ENCODE measurements around the gene CDK9.

The CDK9 gene

DNA sequence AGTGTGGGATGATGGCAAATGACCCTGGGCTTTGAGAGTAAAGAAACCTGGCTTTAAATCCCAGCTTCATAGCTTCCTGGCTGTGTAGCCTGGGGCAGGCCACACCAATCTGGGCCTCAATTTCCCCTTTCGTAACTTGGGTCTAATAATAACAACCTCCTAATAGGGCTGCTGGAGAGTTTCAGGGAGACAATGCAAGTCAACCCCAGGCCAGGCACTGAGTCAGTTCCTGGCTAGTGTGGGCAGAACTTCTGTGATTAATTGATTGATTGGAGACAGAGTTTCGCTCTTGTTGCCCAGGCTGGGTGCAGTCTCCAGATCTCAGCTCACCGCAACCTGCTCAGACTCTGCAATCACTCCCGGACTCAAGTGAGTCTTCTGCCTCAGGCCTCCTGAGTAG is 4.0 kb upstream of the CDK9 start:
- H3K4me3 ChIP-seq (replicated peaks; ENCODE audit: insufficient read depth, low read length): no peak overlapping the region
- no peak for DNase-seq (ENCODE audit: low read depth in 1 of 2, low spot score in 1 of 2)
- TF ChIP-seq GABPA (IDR thresholded peaks at IDR 0.05; ENCODE audit: low read depth): no peak
- TF ChIP-seq, protein P1, sequence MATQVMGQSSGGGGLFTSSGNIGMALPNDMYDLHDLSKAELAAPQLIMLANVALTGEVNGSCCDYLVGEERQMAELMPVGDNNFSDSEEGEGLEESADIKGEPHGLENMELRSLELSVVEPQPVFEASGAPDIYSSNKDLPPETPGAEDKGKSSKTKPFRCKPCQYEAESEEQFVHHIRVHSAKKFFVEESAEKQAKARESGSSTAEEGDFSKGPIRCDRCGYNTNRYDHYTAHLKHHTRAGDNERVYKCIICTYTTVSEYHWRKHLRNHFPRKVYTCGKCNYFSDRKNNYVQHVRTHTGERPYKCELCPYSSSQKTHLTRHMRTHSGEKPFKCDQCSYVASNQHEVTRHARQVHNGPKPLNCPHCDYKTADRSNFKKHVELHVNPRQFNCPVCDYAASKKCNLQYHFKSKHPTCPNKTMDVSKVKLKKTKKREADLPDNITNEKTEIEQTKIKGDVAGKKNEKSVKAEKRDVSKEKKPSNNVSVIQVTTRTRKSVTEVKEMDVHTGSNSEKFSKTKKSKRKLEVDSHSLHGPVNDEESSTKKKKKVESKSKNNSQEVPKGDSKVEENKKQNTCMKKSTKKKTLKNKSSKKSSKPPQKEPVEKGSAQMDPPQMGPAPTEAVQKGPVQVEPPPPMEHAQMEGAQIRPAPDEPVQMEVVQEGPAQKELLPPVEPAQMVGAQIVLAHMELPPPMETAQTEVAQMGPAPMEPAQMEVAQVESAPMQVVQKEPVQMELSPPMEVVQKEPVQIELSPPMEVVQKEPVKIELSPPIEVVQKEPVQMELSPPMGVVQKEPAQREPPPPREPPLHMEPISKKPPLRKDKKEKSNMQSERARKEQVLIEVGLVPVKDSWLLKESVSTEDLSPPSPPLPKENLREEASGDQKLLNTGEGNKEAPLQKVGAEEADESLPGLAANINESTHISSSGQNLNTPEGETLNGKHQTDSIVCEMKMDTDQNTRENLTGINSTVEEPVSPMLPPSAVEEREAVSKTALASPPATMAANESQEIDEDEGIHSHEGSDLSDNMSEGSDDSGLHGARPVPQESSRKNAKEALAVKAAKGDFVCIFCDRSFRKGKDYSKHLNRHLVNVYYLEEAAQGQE (IDR thresholded peaks at IDR 0.05; ENCODE audit: insufficient replicate concordance, low read depth): no peak
- TF ChIP-seq POLR2AphosphoS5 (IDR thresholded peaks at IDR 0.05; ENCODE audit: low read depth): no peak
- TF ChIP-seq, protein P2, sequence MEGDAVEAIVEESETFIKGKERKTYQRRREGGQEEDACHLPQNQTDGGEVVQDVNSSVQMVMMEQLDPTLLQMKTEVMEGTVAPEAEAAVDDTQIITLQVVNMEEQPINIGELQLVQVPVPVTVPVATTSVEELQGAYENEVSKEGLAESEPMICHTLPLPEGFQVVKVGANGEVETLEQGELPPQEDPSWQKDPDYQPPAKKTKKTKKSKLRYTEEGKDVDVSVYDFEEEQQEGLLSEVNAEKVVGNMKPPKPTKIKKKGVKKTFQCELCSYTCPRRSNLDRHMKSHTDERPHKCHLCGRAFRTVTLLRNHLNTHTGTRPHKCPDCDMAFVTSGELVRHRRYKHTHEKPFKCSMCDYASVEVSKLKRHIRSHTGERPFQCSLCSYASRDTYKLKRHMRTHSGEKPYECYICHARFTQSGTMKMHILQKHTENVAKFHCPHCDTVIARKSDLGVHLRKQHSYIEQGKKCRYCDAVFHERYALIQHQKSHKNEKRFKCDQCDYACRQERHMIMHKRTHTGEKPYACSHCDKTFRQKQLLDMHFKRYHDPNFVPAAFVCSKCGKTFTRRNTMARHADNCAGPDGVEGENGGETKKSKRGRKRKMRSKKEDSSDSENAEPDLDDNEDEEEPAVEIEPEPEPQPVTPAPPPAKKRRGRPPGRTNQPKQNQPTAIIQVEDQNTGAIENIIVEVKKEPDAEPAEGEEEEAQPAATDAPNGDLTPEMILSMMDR (IDR thresholded peaks at IDR 0.05; ENCODE audit: insufficient read depth, low read length): no peak
- TF ChIP-seq SPI1 (IDR thresholded peaks at IDR 0.05; ENCODE audit: borderline replicate concordance, low read depth): no peak
- H3K27ac ChIP-seq (replicated peaks): peak overlapping the region; percentile 96
- H3K27me3 ChIP-seq (ENCODE audit: insufficient read depth, poor library complexity, severe bottlenecking): no peaks in the 10 kb centered on the region

DNA sequence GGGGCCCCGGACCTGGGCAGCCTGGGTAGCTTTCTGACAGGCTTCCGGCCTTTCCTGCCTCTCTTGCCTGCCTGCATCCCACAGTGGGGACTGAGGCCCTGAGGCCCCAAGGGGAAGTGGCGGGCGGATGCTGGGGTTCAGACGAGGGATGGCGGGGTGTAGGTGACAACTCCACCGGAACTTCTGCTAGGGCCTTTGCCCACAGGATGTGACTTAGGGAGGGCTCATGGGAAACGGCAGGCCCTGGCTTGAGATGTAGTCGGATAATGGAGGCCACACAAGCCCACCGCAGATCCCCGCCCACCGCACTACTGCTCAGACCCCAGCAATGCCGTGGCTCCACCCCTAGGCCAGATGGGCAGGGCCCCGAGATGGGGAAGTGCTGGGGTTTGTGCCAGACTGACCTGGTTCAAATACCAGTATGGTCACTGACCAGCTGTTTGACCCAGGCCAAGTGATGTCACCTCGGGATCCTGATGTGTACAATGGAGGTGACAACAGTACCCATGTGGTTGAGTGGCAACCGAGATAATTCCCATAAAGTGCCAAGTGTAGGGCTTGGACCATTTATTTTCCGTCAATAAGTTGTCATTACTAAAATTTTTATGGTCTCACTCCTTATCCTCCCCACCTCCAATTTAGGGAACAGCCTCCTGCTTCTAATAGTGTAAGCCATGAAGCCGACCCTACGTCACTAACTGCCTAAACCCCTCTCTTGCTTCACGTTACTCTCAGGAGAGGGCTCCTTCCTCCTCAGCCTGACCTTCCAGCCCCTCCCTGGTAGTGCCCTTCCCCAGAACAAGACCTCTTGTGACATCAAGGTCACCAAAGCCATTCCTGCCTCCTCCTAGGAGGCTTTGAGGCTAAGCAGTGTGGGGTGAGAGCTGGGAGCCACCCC is 2.5 kb upstream of the CDK9 start:
- Histone ChIP-seq H3K27ac (replicated peaks) (peak overlapping the region; percentile 96), H3K27me3 (ENCODE audit: insufficient read depth, poor library complexity, severe bottlenecking) (no peaks in the 10 kb centered on the region), H3K4me3 (replicated peaks; ENCODE audit: insufficient read depth, low read length) (no peak overlapping the region)
- TF ChIP-seq GABPA (IDR thresholded peaks at IDR 0.05; ENCODE audit: low read depth): peak; percentile 71
- TF ChIP-seq, protein P2 (IDR thresholded peaks at IDR 0.05; ENCODE audit: insufficient read depth, low read length): no peak
- TF ChIP-seq, protein P1 (IDR thresholded peaks at IDR 0.05; ENCODE audit: insufficient replicate concordance, low read depth): peak; percentile 40
- TF ChIP-seq SPI1 (IDR thresholded peaks at IDR 0.05; ENCODE audit: borderline replicate concordance, low read depth): peak; percentile 83
- TF ChIP-seq POLR2AphosphoS5 (IDR thresholded peaks at IDR 0.05; ENCODE audit: low read depth): peak; percentile 91
- DNase-seq (ENCODE audit: low read depth in 1 of 2, low spot score in 1 of 2): peak; percentile 93 to 97

DNA sequence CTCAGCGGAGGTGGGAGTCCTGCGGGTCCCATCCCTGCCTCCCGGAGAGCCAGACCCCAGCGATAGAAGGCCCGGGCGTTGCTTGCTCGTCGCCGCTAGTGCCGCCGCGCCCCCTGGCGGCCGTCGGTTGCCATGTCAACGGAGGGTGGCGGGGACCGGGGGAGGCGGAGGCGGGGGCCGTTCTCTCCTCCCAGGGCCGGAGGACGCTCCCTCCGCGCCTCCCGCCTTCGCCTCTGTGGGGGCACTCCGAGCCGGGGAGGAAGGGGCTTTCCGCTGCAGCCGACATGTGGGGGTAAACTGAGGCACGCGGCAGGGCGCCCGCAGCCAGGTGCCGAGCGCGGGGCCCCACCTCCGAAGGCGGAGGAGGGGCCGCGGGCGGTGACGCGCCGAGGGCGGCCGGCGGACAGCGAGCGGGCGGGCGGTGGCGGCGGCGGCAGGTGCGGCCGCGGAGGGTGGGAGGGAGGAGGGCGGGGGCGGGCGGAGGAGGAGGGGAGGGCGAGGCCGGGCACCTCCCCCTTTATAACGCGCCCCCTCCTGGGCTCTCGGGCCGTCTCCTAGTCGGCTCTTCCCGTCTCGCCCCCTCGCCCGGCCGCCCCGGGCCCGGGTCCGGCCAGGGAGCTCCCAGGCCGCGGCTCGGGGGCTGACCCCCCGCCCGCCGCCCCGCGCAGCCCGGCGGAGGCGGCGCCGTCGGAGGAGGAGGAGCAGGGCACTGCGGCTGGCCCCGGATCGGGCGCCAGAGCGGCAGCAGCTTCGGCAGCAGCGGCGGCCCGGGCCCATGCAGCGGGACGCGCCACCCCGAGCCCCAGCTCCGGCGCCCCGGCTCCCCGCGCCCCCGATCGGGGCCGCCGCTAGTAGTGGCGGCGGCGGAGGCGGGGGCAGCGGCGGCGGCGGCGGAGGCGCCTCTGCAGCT is 556 bp upstream of the CDK9 start:
- H3K27me3 ChIP-seq (ENCODE audit: insufficient read depth, poor library complexity, severe bottlenecking): no peaks in the 10 kb centered on the region
- H3K27ac ChIP-seq (replicated peaks): peak overlapping the region; percentile 96
- H3K4me3 ChIP-seq (replicated peaks; ENCODE audit: insufficient read depth, low read length): peak overlapping the region; percentile 93
- DNase-seq (ENCODE audit: low read depth in 1 of 2, low spot score in 1 of 2): peak in 1 of 2 experiments; percentile 89
- TF ChIP-seq, protein P2 (IDR thresholded peaks at IDR 0.05; ENCODE audit: insufficient read depth, low read length): peak; percentile 49
- TF ChIP-seq SPI1 (IDR thresholded peaks at IDR 0.05; ENCODE audit: borderline replicate concordance, low read depth): no peak

Data from HL-60 (cell line).